HEK293 (cell line): ENCODE measurements around the gene AKR1C3.

ENCODE experiments used
- RBAK ChIP-seq: fragments of 450-650 bp; formaldehyde crosslinking; IDR thresholded peaks from 2 replicates; pipeline ENCODE4 v1.5.1; 2016; ENCODE audit warnings: missing biosample characterization, missing genetic modification characterization
- SP2 ChIP-seq: fragments of 450-650 bp; formaldehyde crosslinking; IDR thresholded peaks from 2 replicates; pipeline ENCODE4 v1.5.1; 2016; ENCODE audit warnings: missing biosample characterization, missing genetic modification characterization
- ZNF184 ChIP-seq: fragments of 450-650 bp; IDR thresholded peaks from 2 replicates; pipeline ENCODE4 v1.5.1; 2018; ENCODE audit warnings: missing biosample characterization, mild to moderate bottlenecking, missing genetic modification characterization
- ZNF24 ChIP-seq: fragments of 450-650 bp; formaldehyde crosslinking; IDR thresholded peaks from 2 replicates; pipeline ENCODE4 v1.5.1; 2016; ENCODE audit warnings: missing biosample characterization, missing genetic modification characterization
- TF ChIP-seq, protein P1 (sequence below): fragments of 450-650 bp; formaldehyde crosslinking; IDR thresholded peaks from 2 replicates; pipeline ENCODE4 v1.5.1; 2016; ENCODE audit warnings: missing biosample characterization, missing genetic modification characterization
- TF ChIP-seq, protein P2 (sequence below): fragments of 450-650 bp; IDR thresholded peaks from 2 replicates; pipeline ENCODE4 v1.5.1; 2018; ENCODE audit warnings: missing biosample characterization, mild to moderate bottlenecking, missing genetic modification characterization
- TF ChIP-seq, protein P3 (sequence below): fragments of 450-650 bp; formaldehyde crosslinking; IDR thresholded peaks from 2 replicates; pipeline ENCODE4 v1.5.1; 2016; ENCODE audit warnings: missing biosample characterization, missing genetic modification characterization

DNA sequence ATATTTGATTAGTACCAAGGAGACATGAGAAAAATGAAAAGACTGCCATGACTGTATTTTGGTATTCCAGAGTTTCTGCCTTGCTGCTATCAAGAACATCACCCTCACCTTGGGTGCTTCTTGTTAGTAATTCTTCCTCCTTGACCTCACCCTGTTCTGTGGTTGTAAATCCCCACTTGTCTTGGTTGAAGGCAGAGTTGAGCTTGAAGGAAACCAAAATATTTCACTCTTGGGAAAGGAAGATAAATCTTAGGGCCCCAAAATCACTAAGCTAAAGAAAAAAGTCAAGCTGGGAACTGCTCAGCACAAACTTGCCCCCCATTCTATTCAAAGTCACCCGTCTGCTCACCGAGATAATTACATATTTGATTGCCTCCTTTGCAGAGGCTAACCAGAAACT, 20.6 kb upstream of the AKR1C3 start:
- TF ChIP-seq ZNF184 (tag by site-specific recombination), result no peak
- TF ChIP-seq, protein P1, sequence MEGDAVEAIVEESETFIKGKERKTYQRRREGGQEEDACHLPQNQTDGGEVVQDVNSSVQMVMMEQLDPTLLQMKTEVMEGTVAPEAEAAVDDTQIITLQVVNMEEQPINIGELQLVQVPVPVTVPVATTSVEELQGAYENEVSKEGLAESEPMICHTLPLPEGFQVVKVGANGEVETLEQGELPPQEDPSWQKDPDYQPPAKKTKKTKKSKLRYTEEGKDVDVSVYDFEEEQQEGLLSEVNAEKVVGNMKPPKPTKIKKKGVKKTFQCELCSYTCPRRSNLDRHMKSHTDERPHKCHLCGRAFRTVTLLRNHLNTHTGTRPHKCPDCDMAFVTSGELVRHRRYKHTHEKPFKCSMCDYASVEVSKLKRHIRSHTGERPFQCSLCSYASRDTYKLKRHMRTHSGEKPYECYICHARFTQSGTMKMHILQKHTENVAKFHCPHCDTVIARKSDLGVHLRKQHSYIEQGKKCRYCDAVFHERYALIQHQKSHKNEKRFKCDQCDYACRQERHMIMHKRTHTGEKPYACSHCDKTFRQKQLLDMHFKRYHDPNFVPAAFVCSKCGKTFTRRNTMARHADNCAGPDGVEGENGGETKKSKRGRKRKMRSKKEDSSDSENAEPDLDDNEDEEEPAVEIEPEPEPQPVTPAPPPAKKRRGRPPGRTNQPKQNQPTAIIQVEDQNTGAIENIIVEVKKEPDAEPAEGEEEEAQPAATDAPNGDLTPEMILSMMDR (tag by site-specific recombination), result no peak
- no peak for TF ChIP-seq SP2 (tag by site-specific recombination)
- TF ChIP-seq, protein P2, sequence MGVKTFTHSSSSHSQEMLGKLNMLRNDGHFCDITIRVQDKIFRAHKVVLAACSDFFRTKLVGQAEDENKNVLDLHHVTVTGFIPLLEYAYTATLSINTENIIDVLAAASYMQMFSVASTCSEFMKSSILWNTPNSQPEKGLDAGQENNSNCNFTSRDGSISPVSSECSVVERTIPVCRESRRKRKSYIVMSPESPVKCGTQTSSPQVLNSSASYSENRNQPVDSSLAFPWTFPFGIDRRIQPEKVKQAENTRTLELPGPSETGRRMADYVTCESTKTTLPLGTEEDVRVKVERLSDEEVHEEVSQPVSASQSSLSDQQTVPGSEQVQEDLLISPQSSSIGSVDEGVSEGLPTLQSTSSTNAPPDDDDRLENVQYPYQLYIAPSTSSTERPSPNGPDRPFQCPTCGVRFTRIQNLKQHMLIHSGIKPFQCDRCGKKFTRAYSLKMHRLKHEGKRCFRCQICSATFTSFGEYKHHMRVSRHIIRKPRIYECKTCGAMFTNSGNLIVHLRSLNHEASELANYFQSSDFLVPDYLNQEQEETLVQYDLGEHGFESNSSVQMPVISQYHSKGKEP (tag by site-specific recombination), result no peak
- TF ChIP-seq, protein P3, sequence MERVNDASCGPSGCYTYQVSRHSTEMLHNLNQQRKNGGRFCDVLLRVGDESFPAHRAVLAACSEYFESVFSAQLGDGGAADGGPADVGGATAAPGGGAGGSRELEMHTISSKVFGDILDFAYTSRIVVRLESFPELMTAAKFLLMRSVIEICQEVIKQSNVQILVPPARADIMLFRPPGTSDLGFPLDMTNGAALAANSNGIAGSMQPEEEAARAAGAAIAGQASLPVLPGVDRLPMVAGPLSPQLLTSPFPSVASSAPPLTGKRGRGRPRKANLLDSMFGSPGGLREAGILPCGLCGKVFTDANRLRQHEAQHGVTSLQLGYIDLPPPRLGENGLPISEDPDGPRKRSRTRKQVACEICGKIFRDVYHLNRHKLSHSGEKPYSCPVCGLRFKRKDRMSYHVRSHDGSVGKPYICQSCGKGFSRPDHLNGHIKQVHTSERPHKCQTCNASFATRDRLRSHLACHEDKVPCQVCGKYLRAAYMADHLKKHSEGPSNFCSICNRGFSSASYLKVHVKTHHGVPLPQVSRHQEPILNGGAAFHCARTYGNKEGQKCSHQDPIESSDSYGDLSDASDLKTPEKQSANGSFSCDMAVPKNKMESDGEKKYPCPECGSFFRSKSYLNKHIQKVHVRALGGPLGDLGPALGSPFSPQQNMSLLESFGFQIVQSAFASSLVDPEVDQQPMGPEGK (tag by site-specific recombination), result no peak
- no peak for TF ChIP-seq ZNF24 (tag by site-specific recombination)
- no peak for TF ChIP-seq RBAK (tag by site-specific recombination)
